HG03575 (cell line): ENCODE results near the gene KRT27.
"Not testable (repeated sequence)": the region's sequence is repeated elsewhere in the genome, so short reads cannot be mapped to it uniquely, and the experiment has no call there.

ENCODE experiments used
- ATAC-seq: cut with Tn5 transposase; IDR thresholded peaks from one replicate; pipeline ENCODE4 v1.9.1; 2021; ENCODE audit not compliant: unreplicated experiment, insufficient number of reproducible peaks, low FRiP score; ENCODE audit errors: extremely low read depth

Gene KRT27

DNA sequence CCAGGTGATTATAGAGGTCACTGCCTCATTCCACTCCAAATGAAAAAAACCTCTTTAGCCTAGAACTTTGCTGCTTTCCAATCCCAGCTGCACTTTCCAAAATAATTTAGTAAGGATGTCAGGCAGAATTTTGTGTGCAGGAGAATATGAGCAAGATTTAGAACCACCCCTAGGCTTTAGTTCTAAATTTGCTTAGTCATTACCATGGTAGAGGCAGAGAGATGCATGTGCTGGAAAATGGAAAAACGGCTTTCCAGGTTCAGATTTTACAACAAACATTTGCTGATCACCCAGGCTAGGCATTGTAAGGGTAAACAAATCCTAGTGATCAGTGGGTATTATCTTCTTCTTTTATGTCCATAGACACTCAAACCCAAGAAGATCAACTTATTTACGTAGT lies 16.7 kb downstream of the KRT27 start:
- ATAC-seq: no peak

DNA sequence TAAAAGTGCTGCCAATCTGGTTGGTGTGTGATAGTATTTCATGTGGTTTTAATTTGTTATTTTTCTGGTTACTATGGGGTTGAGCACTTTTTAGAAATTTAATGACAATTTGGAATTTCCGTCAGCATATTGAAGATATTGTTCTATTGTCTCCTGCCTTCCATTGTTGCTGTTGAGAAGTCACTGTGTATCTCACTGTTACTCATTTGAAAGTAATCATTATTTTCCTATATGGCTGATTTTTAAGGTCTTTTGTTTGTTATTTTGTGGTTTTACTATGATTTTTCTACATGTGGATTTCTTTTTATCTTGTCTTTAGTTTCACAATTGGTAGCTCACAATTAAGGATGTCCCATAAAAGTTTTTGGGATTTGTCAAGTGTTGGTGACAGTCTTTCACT lies 18.6 kb downstream of the KRT27 start:
- no peak for ATAC-seq

DNA sequence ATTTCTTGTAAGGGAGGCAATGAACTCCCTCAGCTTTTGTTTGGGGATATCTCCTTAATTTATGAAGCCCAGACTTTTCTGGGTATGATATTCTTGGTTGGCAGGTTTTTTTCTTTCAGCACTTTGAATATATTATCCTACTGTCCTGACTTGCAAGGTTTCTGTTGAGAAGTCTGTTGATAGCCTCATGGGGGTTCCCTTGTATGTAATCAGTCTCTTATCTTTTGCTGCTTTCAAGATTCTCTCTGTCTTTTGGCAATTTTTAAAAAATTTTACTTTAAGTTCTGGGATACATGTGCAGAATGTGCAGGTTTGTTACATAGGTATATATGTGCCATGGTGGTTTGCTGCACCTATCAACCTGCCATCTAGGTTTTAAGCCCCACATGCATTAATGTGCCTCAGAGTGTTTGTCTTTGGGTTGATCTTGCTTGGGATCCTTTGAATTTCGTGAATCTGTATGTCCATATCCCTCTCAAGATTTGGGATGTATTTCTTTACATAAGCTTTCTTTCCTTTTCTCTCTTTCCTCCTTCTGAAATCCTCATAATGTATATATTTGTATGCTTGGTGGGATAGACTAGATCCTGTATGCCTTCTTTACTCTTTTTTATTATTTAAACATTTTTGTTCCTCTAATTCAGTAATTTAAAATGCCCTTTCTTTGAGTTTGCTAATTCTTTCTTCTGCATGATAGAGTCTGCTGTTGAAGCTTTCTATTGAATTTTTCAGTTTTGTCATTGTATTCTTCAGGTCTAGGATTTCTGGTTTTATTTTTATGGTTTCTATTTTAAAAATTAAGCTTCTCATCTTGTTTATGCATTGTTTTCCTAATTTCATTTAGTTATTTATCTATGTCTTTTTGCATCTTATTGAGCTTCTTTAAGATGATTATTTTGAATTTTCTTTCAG lies 22.0 kb downstream of the KRT27 start:
- ATAC-seq: no peak

DNA sequence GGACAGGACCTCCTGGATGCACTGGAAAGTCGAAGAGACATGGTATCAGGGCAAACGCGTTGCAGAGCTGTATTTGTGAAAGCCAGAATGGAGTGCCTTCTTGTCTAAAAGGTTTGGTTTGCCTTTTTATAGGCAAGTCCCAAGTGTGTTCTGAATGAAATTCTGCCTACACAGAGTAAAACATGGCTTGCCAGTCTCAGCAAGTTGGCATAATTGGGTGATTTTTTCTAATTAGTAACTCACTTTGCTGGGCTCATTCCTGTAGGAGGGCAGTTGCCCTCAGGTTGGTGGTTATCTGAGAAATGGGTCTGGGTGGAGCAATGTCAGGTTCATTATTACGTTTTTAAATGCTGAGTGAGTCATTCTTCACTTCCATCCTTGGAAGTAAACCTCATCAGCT lies 27.1 kb downstream of the KRT27 start, which contains the start of gene KRT25:
TSS of gene KRT25 (minus strand) at position 101 of the 400 bp plus-strand sequence. CDS start at position 41, 60 bp downstream.
- ATAC-seq: no peak

DNA sequence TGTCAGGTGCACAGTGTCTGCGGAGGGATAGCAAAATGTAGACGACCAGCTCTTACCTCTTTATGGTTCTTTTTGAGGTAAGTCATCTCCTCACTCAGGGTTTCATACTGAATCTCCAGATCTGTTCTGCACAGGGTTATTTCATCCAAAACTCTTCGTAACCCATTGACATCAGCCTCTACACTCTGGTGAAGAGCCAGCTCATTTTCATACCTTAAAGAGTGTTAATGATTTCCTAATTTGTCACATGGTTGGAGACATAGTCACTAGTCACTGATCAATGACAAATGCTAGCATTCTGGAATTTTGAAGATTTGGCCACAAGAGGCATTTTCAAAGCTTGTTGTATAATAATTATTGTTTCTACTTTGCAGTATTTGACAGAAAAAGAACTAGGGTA lies 28.5 kb downstream of the KRT27 start:
- ATAC-seq: no peak

DNA sequence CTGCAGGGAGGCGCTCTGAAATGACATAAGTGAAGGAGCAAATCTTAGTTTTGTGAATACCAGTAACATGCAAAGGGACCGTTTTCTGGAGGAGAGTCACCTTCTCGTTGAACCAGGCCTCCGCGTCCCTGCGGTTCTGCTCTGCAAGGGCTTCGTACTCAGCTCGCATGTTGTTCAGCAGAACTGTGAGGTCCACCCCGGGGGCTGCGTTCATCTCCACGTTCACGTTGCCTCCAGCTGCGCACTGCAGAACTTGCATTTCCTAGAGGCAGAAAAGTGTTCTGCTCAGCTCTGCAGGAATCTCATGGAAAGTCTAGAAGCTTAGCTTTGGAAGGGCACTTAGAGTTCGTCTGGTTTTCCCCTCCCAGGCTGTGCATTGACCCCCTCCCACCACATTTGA lies 31.3 kb downstream of the KRT27 start:
- ATAC-seq: no peak

DNA sequence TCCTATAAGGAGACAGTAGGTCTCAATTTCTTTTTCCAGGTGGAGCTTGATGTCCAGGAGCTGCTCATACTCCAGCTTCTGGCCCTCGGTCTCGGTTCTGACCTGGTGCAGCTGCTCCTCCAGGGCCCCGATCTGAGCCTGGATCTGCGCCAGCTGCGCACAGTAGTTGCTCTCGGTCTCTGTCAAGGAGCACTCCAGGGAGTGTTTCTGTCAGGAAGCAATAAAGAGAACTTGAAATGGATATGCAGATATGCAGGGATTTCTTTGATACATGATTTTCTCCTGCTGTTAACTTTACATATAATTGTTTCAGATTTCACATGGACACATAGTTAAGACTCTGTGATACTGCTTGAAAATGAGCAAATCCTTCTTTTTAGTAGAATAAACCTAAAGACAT lies 32.0 kb downstream of the KRT27 start:
- ATAC-seq: no peak

DNA sequence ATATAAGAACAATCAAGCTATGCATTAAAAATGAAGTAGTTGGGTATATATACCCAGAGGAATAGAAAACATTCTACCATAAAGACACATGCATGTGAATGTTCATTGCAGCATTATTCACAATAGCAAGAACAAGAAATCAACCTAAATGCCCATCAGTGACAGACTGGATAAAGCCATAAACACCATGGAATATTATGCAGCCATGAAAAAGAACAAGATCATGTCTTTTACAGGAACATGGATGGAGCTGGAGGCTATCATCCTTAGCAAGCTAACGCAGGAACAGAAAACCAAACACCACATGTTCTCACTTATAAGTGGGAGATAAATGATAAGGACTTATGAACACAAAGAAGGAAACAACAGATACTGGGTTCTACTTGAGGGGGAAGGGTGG lies 33.7 kb downstream of the KRT27 start:
- not testable (repeated sequence) for ATAC-seq

DNA sequence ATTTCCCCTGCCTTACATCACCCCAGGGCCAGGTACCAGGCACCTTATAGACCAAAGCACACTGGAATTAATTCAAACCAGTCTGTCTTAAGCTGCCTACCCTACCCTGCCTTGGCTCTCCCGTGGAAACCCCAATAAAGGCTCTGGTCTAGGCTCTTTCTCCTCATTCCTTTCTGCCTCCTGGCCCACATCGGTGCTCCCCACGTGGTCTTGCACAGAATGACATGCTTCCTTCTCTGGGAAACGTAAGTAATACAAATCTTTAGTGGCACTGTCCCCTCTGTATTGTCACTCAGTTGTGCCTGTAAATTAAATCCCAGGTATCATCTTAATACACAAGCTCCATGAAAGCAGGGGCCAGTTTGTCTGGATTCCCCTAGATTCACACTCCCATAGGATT lies 43.8 kb downstream of the KRT27 start:
- no peak for ATAC-seq

DNA sequence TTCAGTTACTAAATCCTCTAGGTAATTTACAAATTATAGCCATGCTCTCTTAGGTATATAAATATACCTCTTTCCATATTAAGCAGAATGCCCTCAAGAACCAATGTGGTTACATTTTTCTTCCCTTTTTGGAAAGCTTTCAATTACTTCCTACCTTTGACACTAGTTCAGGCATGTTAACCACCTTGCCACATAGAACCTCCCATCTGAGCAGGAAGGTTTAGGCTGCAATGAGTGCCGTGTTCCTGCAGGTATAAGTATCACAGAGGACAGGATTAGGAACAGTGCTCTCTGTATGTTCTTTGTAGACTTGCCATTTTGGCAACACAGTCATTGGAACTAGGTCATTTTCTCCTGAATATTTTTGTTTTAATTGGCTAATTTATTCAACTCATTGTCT lies 47.3 kb downstream of the KRT27 start:
- ATAC-seq: no peak

DNA sequence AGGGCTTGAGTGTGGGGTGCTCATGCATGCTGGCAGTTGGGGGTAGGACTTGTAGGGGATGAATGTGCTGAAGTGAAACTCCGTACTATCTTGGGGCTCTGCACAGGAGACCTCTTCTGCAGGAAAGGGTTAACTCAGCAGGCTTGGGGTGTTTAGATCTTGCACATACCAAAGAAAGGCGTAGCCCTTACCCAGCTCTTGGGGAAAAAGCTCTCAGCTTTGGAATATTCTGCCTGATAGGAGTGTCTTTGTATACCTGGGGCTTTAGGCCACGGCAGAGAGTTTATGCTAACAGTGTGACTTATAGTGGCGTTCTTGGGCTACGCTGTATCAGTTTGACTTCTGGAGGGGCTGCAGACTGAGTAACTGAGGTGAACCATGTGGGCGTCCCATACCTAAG lies 48.3 kb downstream of the KRT27 start:
- no peak for ATAC-seq

DNA sequence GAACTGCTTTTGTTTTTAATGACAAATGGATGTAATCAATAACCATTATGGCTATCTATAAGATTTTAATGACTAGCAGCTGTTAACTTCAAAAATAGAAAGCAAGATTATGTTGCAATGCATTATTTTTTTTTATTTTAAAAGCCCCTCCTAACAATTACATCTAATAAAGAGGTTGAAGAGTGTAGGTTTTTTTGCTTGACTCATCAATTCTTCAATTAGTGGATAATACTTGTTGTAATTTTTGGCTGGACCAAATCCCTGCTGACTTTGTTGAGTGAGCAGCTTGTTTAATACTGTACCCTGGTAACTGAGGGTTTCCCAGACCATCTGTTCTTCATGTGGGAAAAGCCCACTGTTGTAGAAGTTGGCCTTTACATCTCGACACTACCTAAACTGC lies 51.4 kb downstream of the KRT27 start:
- ATAC-seq: no peak

DNA sequence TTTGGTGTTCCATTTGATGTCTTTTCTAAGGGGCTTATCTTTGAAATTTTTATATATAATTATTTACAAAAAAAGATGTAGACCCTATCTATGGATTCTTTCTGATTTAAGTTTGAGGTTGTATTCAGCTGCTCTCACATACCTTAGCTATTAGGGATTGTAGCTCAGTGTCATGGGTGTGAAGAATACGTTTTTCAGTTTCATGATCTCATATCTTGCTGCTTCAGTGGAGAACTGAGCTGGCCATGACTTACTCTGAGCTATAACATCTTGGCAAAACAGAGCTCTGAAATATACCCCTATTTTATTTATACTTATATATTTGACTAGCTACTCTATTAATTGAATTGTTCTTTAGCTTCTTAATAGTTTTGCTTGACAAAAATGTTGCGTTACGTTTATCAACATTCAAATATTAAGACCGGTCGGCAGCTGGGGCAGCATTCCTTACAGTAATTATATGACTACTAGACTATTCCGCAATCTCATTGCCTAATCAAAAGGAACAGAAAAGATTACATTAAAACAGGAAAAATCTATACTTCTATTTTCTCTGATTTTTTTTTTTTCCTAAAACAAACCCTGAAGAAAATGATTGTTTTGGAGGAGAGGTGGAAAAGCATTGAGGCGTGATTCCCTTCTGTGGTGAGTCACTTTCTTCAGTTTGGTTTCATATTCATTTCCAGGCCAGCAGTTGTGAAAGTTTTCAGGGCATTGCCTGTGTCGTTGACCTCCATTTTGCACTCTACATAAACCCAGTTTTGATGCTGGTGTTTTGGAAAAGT lies 54.7 kb downstream of the KRT27 start:
- no peak for ATAC-seq

DNA sequence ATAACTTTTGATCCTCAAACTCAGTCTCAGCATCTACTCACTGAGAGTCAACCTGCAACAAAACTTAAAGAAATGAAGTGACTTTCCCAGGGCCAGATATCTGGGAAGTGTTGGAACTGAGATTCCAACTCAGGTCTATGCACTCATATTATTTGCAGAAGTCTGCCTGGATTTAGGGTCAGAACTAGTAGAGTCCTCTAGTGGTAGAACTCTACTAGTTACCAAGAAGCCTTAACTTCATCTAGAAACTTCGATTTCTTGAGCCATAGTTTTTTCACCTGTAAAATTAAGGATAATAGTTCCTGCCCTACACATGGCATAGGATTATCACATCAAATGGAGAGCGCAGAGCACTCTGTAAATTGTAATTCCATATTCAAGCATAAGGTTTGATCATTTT lies 55.4 kb downstream of the KRT27 start:
- ATAC-seq: no peak
